ENCODE data around the gene POLD3. TPM values are rescaled to one million over a fixed set of nuclear protein-coding genes. Genes with fewer than 3 reads are reported as not detected.

The POLD3 gene
- total RNA-seq, 1 donor from 2014 or later: 11.0 TPM

DNA sequence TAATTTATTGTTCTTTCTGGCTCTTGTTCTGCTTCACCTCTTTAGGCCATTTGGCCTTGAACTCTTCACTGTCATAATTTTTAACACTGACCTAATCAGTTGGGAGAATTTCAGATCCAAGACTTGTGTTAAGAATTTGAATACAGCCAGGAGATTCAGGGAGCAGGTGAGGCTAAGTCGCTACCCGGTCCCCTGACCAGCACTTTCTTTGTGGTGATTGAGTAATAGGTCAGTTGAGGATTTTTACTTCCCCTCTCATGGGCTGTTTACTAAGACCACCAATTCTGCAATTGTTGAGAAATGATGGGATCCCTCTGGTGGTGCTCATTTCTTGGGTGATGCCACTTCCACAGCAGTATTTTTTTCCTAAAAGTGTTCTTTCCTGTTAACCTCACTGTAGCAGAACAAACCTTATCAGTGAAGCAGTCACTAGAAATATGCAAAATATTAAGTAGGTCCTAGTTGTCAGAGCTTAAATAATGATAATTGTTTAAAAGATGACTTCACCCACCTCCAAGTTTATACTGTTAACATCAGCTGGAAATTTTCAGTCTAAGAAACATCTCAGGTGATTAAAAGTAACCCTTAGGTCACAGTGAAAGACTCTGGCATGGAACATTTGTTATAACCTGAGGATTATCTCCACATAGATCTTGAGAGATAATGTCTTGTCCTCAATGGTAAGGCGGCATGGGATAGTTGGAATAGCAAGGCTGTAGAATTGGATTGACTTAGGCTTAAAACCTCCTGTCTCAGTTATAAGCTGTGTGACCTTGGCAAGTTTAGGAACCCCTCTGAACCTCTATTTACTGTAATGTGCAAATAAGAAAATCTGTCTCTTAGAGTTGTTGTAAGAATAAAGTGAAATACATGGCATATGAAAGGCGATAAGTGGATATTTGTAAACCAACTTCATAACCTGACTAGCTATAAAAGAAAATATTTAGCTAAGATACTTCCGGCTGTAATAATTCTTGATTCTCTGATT, 41.3 kb downstream of the POLD3 start:
- peaks cover 3 to 12% (median 6%) of the 10 kb centered on the region in 3 donors for H3K36me3 ChIP-seq (ENCODE audit: control insufficient read depth in 3 of 3, insufficient read depth in 3 of 3, low read length in 3 of 3)
- H3K4me1 ChIP-seq (ENCODE audit: control insufficient read depth in 3 of 3, insufficient read depth in 3 of 3, low read length in 3 of 3): no peaks in the 10 kb centered on the region
- H3K4me3 ChIP-seq (ENCODE audit: low read length in 3 of 3): no peak overlapping the region
- H3K9me3 ChIP-seq (ENCODE audit: control insufficient read depth in 3 of 3, low read length in 3 of 3): no peaks in the 10 kb centered on the region
- H3K9ac ChIP-seq (ENCODE audit: low read depth in 1 of 3, low read length in 3 of 3): no peak overlapping the region
- no peaks in the 10 kb centered on the region for H3K27me3 ChIP-seq (ENCODE audit: control insufficient read depth in 3 of 3, insufficient read depth in 3 of 3, low read length in 3 of 3)
- no peak overlapping the region for H3K27ac ChIP-seq (ENCODE audit: low read depth, low read length)

DNA sequence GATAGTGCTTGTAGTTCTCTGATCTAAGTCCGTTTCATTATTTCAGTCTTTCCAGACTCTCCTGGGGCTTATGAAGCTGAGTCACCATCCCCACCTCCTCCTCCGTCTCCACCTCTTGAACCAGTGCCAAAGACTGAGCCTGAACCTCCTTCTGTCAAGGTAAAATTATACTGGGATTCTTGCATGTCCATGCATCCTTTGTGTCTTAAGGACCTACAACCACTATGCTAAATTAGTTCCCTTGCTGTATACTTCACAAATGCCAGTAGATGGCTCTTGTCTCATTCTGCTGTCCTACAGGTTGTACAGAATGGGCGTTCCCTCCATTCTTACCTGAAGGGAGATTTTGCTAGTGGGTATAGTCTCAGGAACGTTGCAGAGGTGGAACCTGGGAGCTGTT, 42.2 kb downstream of the POLD3 start:
- Histone ChIP-seq H3K27ac (ENCODE audit: low read depth, low read length) (no peak overlapping the region), H3K4me3 (ENCODE audit: low read length in 3 of 3) (no peak overlapping the region), H3K27me3 (ENCODE audit: control insufficient read depth in 3 of 3, insufficient read depth in 3 of 3, low read length in 3 of 3) (no peaks in the 10 kb centered on the region), H3K9ac (ENCODE audit: low read depth in 1 of 3, low read length in 3 of 3) (no peak overlapping the region), H3K9me3 (ENCODE audit: control insufficient read depth in 3 of 3, low read length in 3 of 3) (no peaks in the 10 kb centered on the region), H3K36me3 (ENCODE audit: control insufficient read depth in 3 of 3, insufficient read depth in 3 of 3, low read length in 3 of 3) (peaks cover 0 to 12% (median 6%) of the 10 kb centered on the region in 3 donors), H3K4me1 (ENCODE audit: control insufficient read depth in 3 of 3, insufficient read depth in 3 of 3, low read length in 3 of 3) (no peaks in the 10 kb centered on the region)

DNA sequence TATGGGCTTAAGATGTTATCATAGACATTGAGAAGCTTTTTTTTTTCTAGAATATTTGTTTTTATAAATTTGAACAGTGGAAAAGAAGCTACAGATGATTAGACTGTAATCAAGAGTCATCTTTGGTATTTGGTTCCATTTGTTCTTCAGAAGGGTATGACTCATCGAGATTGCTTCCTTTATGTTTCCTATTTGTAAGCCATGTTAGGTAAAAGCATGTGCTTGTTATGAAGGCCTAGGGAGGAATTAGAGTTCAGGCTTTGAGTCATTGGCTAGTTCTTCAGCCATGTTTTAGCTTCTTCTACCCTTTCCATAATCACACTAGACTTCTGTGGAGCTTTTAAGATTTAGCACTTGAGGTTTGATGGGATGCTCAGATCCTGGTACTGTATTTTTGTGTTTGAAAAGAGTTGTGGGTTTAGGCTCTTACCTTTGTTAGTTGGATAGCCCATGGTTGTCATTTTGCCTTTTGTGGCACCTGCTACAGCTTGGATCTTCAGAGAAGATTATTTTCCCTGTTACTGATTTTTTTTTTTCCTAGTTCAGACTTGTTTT, 44.3 kb downstream of the POLD3 start:
- H3K36me3 ChIP-seq (ENCODE audit: control insufficient read depth in 3 of 3, insufficient read depth in 3 of 3, low read length in 3 of 3): peaks cover 4 to 22% (median 11%) of the 10 kb centered on the region in 3 donors
- H3K4me3 ChIP-seq (ENCODE audit: low read length in 3 of 3): no peak overlapping the region

DNA sequence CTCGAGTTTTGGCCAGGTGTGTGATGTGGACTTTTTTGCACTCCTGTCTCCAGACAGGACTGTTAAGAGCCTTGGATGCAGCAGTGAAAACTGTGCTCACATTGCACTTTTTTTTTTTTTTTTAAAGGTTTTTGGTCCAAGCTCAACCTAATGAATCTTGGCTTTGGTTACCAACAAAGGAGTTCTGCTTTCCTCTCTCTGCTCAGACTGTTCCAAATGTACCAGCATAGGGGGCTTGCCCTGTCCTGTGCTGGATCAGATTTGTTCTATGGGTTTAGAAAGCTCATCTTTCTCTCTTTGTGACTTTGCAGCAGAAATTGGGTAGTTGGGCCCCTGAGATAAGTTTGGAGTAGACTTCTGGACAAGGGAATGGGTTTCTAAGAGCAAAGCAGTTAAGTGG, 45.3 kb downstream of the POLD3 start:
- H3K36me3 ChIP-seq (ENCODE audit: control insufficient read depth in 3 of 3, insufficient read depth in 3 of 3, low read length in 3 of 3): peaks cover 4 to 29% (median 13%) of the 10 kb centered on the region in 3 donors

More for the DNA sequence above, 44.3 kb downstream of the POLD3 start:
- Histone ChIP-seq H3K9ac (ENCODE audit: low read depth in 1 of 3, low read length in 3 of 3) (no peak overlapping the region), H3K27me3 (ENCODE audit: control insufficient read depth in 3 of 3, insufficient read depth in 3 of 3, low read length in 3 of 3) (no peaks in the 10 kb centered on the region), H3K4me1 (ENCODE audit: control insufficient read depth in 3 of 3, insufficient read depth in 3 of 3, low read length in 3 of 3) (no peaks in the 10 kb centered on the region), H3K27ac (ENCODE audit: low read depth, low read length) (no peak overlapping the region), H3K9me3 (ENCODE audit: control insufficient read depth in 3 of 3, low read length in 3 of 3) (no peaks in the 10 kb centered on the region)

DNA sequence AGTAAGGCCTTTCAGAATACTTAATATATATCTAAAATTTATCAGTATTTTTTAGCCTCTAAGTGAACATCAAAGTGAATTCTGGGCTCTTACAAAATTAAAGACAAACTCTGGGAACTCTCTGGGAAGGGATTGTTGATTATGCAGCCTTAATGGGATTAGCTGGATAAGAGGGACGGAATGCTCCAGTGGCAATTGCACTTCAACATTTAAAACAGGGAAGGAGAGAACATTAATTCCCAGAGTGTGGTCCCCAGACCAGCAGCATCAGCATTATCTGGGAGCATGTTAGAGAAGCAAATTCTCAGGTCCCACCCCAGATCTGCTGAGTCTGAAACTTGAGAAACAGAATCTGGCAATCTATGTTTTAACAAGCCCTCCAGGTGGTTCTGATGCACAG, 46.5 kb downstream of the POLD3 start:
- H3K36me3 ChIP-seq (ENCODE audit: control insufficient read depth in 3 of 3, insufficient read depth in 3 of 3, low read length in 3 of 3): peaks cover 4 to 29% (median 13%) of the 10 kb centered on the region in 3 donors
- no peak overlapping the region for H3K4me3 ChIP-seq (ENCODE audit: low read length in 3 of 3)
- no peak overlapping the region for H3K9ac ChIP-seq (ENCODE audit: low read depth in 1 of 3, low read length in 3 of 3)
- no peaks in the 10 kb centered on the region for H3K27me3 ChIP-seq (ENCODE audit: control insufficient read depth in 3 of 3, insufficient read depth in 3 of 3, low read length in 3 of 3)
- H3K4me1 ChIP-seq (ENCODE audit: control insufficient read depth in 3 of 3, insufficient read depth in 3 of 3, low read length in 3 of 3): no peaks in the 10 kb centered on the region
- H3K9me3 ChIP-seq (ENCODE audit: control insufficient read depth in 3 of 3, low read length in 3 of 3): no peaks in the 10 kb centered on the region
- no peak overlapping the region for H3K27ac ChIP-seq (ENCODE audit: low read depth, low read length)

More for the DNA sequence above, 45.3 kb downstream of the POLD3 start:
- Histone ChIP-seq H3K9ac (ENCODE audit: low read depth in 1 of 3, low read length in 3 of 3) (no peak overlapping the region), H3K27me3 (ENCODE audit: control insufficient read depth in 3 of 3, insufficient read depth in 3 of 3, low read length in 3 of 3) (no peaks in the 10 kb centered on the region), H3K27ac (ENCODE audit: low read depth, low read length) (no peak overlapping the region), H3K4me1 (ENCODE audit: control insufficient read depth in 3 of 3, insufficient read depth in 3 of 3, low read length in 3 of 3) (no peaks in the 10 kb centered on the region), H3K4me3 (ENCODE audit: low read length in 3 of 3) (no peak overlapping the region), H3K9me3 (ENCODE audit: control insufficient read depth in 3 of 3, low read length in 3 of 3) (no peaks in the 10 kb centered on the region)

DNA sequence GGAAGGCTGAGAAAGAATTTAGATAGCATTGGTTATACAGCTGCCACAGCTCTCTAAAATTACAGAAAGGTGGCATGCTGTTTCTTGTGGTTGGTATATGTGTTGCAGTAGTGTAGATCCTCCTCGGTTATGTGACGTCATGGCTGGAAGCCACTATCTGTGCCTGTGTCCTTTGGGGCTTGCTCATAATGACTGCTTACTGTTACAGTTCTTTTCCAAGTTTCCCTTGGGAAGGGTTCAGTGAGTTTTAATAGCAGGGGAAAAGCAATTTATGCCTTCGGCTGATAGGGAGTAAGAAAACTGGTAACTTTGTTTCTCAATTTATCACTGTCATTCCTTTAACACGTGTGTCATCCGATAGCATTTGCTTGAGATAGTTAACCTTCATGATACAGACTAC, 47.2 kb downstream of the POLD3 start:
- Histone ChIP-seq H3K4me3 (ENCODE audit: low read length in 3 of 3) (no peak overlapping the region), H3K4me1 (ENCODE audit: control insufficient read depth in 3 of 3, insufficient read depth in 3 of 3, low read length in 3 of 3) (no peaks in the 10 kb centered on the region), H3K9ac (ENCODE audit: low read depth in 1 of 3, low read length in 3 of 3) (no peak overlapping the region), H3K9me3 (ENCODE audit: control insufficient read depth in 3 of 3, low read length in 3 of 3) (no peaks in the 10 kb centered on the region), H3K27me3 (ENCODE audit: control insufficient read depth in 3 of 3, insufficient read depth in 3 of 3, low read length in 3 of 3) (no peaks in the 10 kb centered on the region), H3K36me3 (ENCODE audit: control insufficient read depth in 3 of 3, insufficient read depth in 3 of 3, low read length in 3 of 3) (peaks cover 4 to 29% (median 11%) of the 10 kb centered on the region in 3 donors), H3K27ac (ENCODE audit: low read depth, low read length) (no peak overlapping the region)

DNA sequence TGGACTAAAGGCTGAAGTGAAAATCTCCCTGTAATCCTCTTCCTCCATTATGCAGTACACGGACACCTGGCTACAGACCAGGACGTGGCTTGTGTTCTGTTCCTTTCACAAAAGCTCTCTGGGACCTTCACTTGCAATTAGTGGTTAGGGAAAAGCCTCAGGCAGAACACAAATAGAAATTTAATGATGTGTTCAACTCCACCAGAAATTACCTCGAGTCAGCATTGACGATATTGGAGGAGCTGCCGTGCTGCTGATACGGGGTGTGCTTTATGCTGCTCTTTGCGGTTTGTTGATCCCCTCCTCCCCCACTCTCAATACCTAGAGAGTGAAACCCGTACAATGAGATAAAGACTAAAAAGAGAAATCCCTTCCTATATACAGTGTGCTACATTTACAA, 48.9 kb downstream of the POLD3 start:
- Histone ChIP-seq H3K27me3 (ENCODE audit: control insufficient read depth in 3 of 3, insufficient read depth in 3 of 3, low read length in 3 of 3) (no peaks in the 10 kb centered on the region), H3K9ac (ENCODE audit: low read depth in 1 of 3, low read length in 3 of 3) (no peak overlapping the region), H3K4me3 (ENCODE audit: low read length in 3 of 3) (no peak overlapping the region), H3K27ac (ENCODE audit: low read depth, low read length) (no peak overlapping the region), H3K36me3 (ENCODE audit: control insufficient read depth in 3 of 3, insufficient read depth in 3 of 3, low read length in 3 of 3) (peaks cover 4 to 19% (median 7%) of the 10 kb centered on the region in 3 donors), H3K4me1 (ENCODE audit: control insufficient read depth in 3 of 3, insufficient read depth in 3 of 3, low read length in 3 of 3) (no peaks in the 10 kb centered on the region), H3K9me3 (ENCODE audit: control insufficient read depth in 3 of 3, low read length in 3 of 3) (no peaks in the 10 kb centered on the region)

DNA sequence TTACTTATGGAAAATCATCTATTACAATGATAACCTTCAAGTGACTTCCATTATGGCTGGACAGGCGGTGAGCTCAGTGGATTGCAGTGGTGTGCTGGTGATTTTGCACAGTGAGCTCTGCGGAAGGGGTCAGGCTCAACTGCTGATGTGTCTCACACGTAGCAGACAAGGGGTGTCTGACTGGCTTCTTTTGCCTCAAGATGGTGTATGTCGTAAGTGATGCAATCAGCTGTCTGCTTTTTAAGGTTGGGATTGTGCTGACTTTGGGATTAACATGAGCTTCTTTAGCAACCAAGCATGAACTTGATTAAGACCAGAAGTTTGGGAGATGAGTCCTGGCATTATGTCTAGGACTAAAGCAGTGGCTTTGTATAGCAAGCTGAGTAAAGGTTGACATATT, 49.5 kb downstream of the POLD3 start:
- H3K36me3 ChIP-seq (ENCODE audit: control insufficient read depth in 3 of 3, insufficient read depth in 3 of 3, low read length in 3 of 3): peaks cover 4 to 17% (median 9%) of the 10 kb centered on the region in 3 donors
- no peak overlapping the region for H3K9ac ChIP-seq (ENCODE audit: low read depth in 1 of 3, low read length in 3 of 3)
- H3K27me3 ChIP-seq (ENCODE audit: control insufficient read depth in 3 of 3, insufficient read depth in 3 of 3, low read length in 3 of 3): no peaks in the 10 kb centered on the region
- H3K4me1 ChIP-seq (ENCODE audit: control insufficient read depth in 3 of 3, insufficient read depth in 3 of 3, low read length in 3 of 3): no peaks in the 10 kb centered on the region
- H3K4me3 ChIP-seq (ENCODE audit: low read length in 3 of 3): no peak overlapping the region
- H3K9me3 ChIP-seq (ENCODE audit: control insufficient read depth in 3 of 3, low read length in 3 of 3): no peaks in the 10 kb centered on the region
- no peak overlapping the region for H3K27ac ChIP-seq (ENCODE audit: low read depth, low read length)

DNA sequence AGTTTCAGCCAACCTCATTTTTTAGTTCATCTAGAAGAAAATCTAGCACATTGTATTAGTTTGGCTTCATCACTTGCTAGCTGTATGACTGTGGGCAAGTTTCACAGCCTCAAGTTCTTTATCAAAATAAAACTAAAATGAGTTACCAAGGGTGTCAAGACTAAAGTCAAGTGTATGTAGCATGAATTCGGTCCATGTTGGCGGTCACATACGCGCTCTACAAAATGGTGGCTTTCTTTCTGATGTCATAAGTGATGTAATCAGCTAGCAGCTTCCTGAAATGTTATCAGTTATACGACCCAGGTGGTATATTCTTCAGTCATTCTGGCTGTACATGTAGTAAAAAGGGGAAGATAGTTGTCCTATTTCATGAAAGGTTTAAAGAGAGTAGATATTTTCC, 50.5 kb downstream of the POLD3 start:
- Histone ChIP-seq H3K9me3 (ENCODE audit: control insufficient read depth in 3 of 3, low read length in 3 of 3) (no peaks in the 10 kb centered on the region), H3K4me3 (ENCODE audit: low read length in 3 of 3) (no peak overlapping the region), H3K36me3 (ENCODE audit: control insufficient read depth in 3 of 3, insufficient read depth in 3 of 3, low read length in 3 of 3) (peaks cover 4 to 17% (median 9%) of the 10 kb centered on the region in 3 donors), H3K27ac (ENCODE audit: low read depth, low read length) (no peak overlapping the region), H3K27me3 (ENCODE audit: control insufficient read depth in 3 of 3, insufficient read depth in 3 of 3, low read length in 3 of 3) (no peaks in the 10 kb centered on the region), H3K4me1 (ENCODE audit: control insufficient read depth in 3 of 3, insufficient read depth in 3 of 3, low read length in 3 of 3) (no peaks in the 10 kb centered on the region), H3K9ac (ENCODE audit: low read depth in 1 of 3, low read length in 3 of 3) (no peak overlapping the region)

DNA sequence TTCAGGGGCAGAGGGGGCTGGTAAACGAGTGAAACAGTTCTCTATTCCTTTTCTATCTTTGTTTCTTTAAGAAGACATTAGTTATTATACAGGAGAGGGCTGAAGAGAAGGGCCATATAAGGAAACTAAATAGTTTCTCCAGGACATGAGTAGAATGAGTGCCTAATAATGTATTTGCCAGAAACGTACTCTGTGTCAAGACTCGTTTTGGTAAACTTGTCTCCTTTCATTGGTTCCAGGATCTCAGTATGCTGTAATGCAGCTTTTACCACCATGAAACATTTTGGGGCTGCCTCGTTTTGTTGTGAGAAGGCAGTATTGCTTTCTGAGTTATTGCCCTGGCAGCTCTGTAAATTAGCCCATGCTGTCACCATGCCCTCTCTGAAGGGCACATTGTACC, 51.7 kb downstream of the POLD3 start:
- Histone ChIP-seq H3K9me3 (ENCODE audit: control insufficient read depth in 3 of 3, low read length in 3 of 3) (no peaks in the 10 kb centered on the region), H3K4me1 (ENCODE audit: control insufficient read depth in 3 of 3, insufficient read depth in 3 of 3, low read length in 3 of 3) (no peaks in the 10 kb centered on the region), H3K36me3 (ENCODE audit: control insufficient read depth in 3 of 3, insufficient read depth in 3 of 3, low read length in 3 of 3) (peaks cover 4 to 17% (median 9%) of the 10 kb centered on the region in 3 donors), H3K27ac (ENCODE audit: low read depth, low read length) (no peak overlapping the region), H3K9ac (ENCODE audit: low read depth in 1 of 3, low read length in 3 of 3) (no peak overlapping the region), H3K27me3 (ENCODE audit: control insufficient read depth in 3 of 3, insufficient read depth in 3 of 3, low read length in 3 of 3) (no peaks in the 10 kb centered on the region), H3K4me3 (ENCODE audit: low read length in 3 of 3) (no peak overlapping the region)

Measured in skeletal muscle tissue (tissue), 4 donors.